ENCODE measurements around the gene CGB1. TPM values are rescaled to one million over a fixed set of nuclear protein-coding genes. Genes with fewer than 3 reads are reported as not detected.
"Not testable (repeated sequence)": the region's sequence is repeated elsewhere in the genome, so short reads cannot be mapped to it uniquely, and the experiment has no call there.

Gene CGB1
- total RNA-seq: not detected

GRCh38 chr19:49036815-49037214, at the start of gene CGB1:
CGB1 (minus strand) TSS chr19:49036895; CDS start chr19:49036711, 184 bp downstream.
- peak; percentile 72 for TF ChIP-seq CTCF (IDR thresholded peaks at IDR 0.05)
- H3K4me3 Mint-ChIP-seq; CTCF ChIA-PET; H3K36me3 Mint-ChIP-seq (ENCODE audit: low read depth); H3K27me3 Mint-ChIP-seq; H3K4me1 Mint-ChIP-seq (ENCODE audit: low read depth); H3K27ac Mint-ChIP-seq; intact Hi-C loops (cut with micrococcal nuclease); POLR2A ChIA-PET; H3K9me3 Mint-ChIP-seq: not testable (repeated sequence)
- peak; percentile 61 for ATAC-seq
- DNase-seq: peak; percentile 82

GRCh38 chr19:49086296-49086695, 49.6 kb upstream of the CGB1 start:
- no peak for TF ChIP-seq CTCF (IDR thresholded peaks at IDR 0.05)
- intact Hi-C loops (cut with micrococcal nuclease): no loop called here
- Mint-ChIP-seq H3K4me3 (peak overlapping the region; percentile 99), H3K4me1 (ENCODE audit: low read depth) (peaks cover 40% of the 10 kb centered on the region), H3K36me3 (ENCODE audit: low read depth) (peaks cover 42% of the 10 kb centered on the region), H3K9me3 (no peaks in the 10 kb centered on the region), H3K27ac (peak overlapping the region; percentile 94), H3K27me3 (no peaks in the 10 kb centered on the region)
- POLR2A ChIA-PET: interaction anchor here (0.7 to 2.4 kb wide), 5 partner anchors 9 to 27 kb away, joined by 3 to 10 read pairs (median 5); partner anchors contain the start of gene LIN7B
- no peak for DNase-seq
- no peak for ATAC-seq
- CTCF ChIA-PET: interaction anchor here (0.7 to 3.9 kb wide), 6 partner anchors 11 to 215 kb away, joined by 3 to 52 read pairs (median 4); no protein-coding TSS in a partner anchor

- intact Hi-C loops (cut with micrococcal nuclease): no loop called here
- H3K27ac Mint-ChIP-seq: peak overlapping the region; percentile 94
- H3K9me3 Mint-ChIP-seq: no peaks in the 10 kb centered on the region
- H3K36me3 Mint-ChIP-seq (ENCODE audit: low read depth): peaks cover 39% of the 10 kb centered on the region
- no peak for ATAC-seq
- H3K27me3 Mint-ChIP-seq: no peaks in the 10 kb centered on the region
- no peak for TF ChIP-seq CTCF (IDR thresholded peaks at IDR 0.05)
- H3K4me1 Mint-ChIP-seq (ENCODE audit: low read depth): peaks cover 37% of the 10 kb centered on the region
- ChIA-PET POLR2A (interaction anchor here (1.1 to 2.4 kb wide), 3 partner anchors 9 to 28 kb away, joined by 5 to 10 read pairs (median 5); partner anchors contain the start of gene LIN7B), CTCF (interaction anchor here (1.4 to 3.9 kb wide), 4 partner anchors 11 to 113 kb away, joined by 3 to 52 read pairs (median 4); no protein-coding TSS in a partner anchor)
- no peak for DNase-seq
- H3K4me3 Mint-ChIP-seq: peak overlapping the region; percentile 99
These were observed 49.2 kb upstream of the CGB1 start for GRCh38 chr19:49085868-49086232.

GRCh38 chr19:49085020-49085867, 48.5 kb upstream of the CGB1 start, which contains the start of gene SNRNP70:
SNRNP70 (plus strand) TSS chr19:49085451; CDS start chr19:49086415, 964 bp downstream.
- intact Hi-C loops (cut with micrococcal nuclease): no loop called here
- Mint-ChIP-seq H3K27me3 (no peaks in the 10 kb centered on the region), H3K27ac (peak within 1 kb of the TSS; percentile 94), H3K36me3 (ENCODE audit: low read depth) (peaks cover 35% of the 10 kb centered on the region), H3K4me3 (peak within 1 kb of the TSS; percentile 99), H3K4me1 (ENCODE audit: low read depth) (peaks cover 33% of the 10 kb centered on the region), H3K9me3 (no peaks in the 10 kb centered on the region)
- ChIA-PET CTCF (interaction anchor here (1.5 to 3.9 kb wide), 3 partner anchors 10 to 21 kb away, joined by 4 to 52 read pairs (median 4); no protein-coding TSS in a partner anchor), POLR2A (interaction anchor here (1.1 to 2.4 kb wide), 3 partner anchors 10 to 29 kb away, joined by 5 to 10 read pairs (median 5); partner anchors contain the start of gene LIN7B)
- TF ChIP-seq CTCF (IDR thresholded peaks at IDR 0.05): no peak
- peak; percentile 99 for DNase-seq
- ATAC-seq: peak; percentile 98
